ENCODE measurements around the gene CAPN8. TPM values are rescaled to one million over a fixed set of nuclear protein-coding genes. Genes with fewer than 3 reads are reported as not detected.
A peak's percentile ranks its signal among the peaks of the same experiment; 100 is the strongest.

Gene CAPN8
- total RNA-seq, 1 experiment from 2014 or later: not detected

GRCh38 chr1:223620297-223620897 is 45.1 kb downstream of the CAPN8 start:
- no peak for DNase-seq (ENCODE audit: extremely low read depth, low read depth)

- DNase-seq (ENCODE audit: extremely low read depth, low read depth): no peak
Observed at GRCh38 chr1:223618680-223619079, 46.8 kb downstream of the CAPN8 start.

GRCh38 chr1:223617323-223618070 is 48.0 kb downstream of the CAPN8 start:
- no peak for DNase-seq (ENCODE audit: extremely low read depth, low read depth)

- DNase-seq (ENCODE audit: extremely low read depth, low read depth): no peak
Observed at GRCh38 chr1:223616586-223616985, 48.9 kb downstream of the CAPN8 start.

- DNase-seq (ENCODE audit: extremely low read depth, low read depth): no peak
Observed at GRCh38 chr1:223611936-223612335, 53.6 kb downstream of the CAPN8 start.

GRCh38 chr1:223609977-223610376 is 55.5 kb downstream of the CAPN8 start:
- DNase-seq (ENCODE audit: extremely low read depth, low read depth): no peak

- no peak for DNase-seq (ENCODE audit: extremely low read depth, low read depth)
Observed at GRCh38 chr1:223609066-223609465, 56.4 kb downstream of the CAPN8 start.

GRCh38 chr1:223558512-223558911 is 107.0 kb downstream of the CAPN8 start:
- DNase-seq (ENCODE audit: extremely low read depth, low read depth): no peak

- DNase-seq (ENCODE audit: extremely low read depth, low read depth): no peak
Observed at GRCh38 chr1:223557130-223557475, 108.4 kb downstream of the CAPN8 start.

- peak; percentile 21 for DNase-seq (ENCODE audit: extremely low read depth, low read depth)
Observed at GRCh38 chr1:223556414-223557129, 108.9 kb downstream of the CAPN8 start.

GRCh38 chr1:223553957-223554356 is 111.5 kb downstream of the CAPN8 start:
- no peak for DNase-seq (ENCODE audit: extremely low read depth, low read depth)

GRCh38 chr1:223551610-223552009 is 113.9 kb downstream of the CAPN8 start:
- no peak for DNase-seq (ENCODE audit: extremely low read depth, low read depth)

GRCh38 chr1:223549740-223550139 is 115.8 kb downstream of the CAPN8 start:
- DNase-seq (ENCODE audit: extremely low read depth, low read depth): no peak

GRCh38 chr1:223547316-223548114 is 118.0 kb downstream of the CAPN8 start:
- DNase-seq (ENCODE audit: extremely low read depth, low read depth): no peak

GRCh38 chr1:223545343-223545742 is 120.2 kb downstream of the CAPN8 start:
- no peak for DNase-seq (ENCODE audit: extremely low read depth, low read depth)

GRCh38 chr1:223543560-223543959 is 121.9 kb downstream of the CAPN8 start:
- no peak for DNase-seq (ENCODE audit: extremely low read depth, low read depth)

- DNase-seq (ENCODE audit: extremely low read depth, low read depth): no peak
Observed at GRCh38 chr1:223542831-223543230, 122.7 kb downstream of the CAPN8 start.

GRCh38 chr1:223540485-223541106 is 124.9 kb downstream of the CAPN8 start:
- DNase-seq (ENCODE audit: extremely low read depth, low read depth): no peak

GRCh38 chr1:223539750-223540149 is 125.8 kb downstream of the CAPN8 start:
- DNase-seq (ENCODE audit: extremely low read depth, low read depth): no peak

GRCh38 chr1:223538981-223539380 is 126.5 kb downstream of the CAPN8 start:
- no peak for DNase-seq (ENCODE audit: extremely low read depth, low read depth)

- no peak for DNase-seq (ENCODE audit: extremely low read depth, low read depth)
Observed at GRCh38 chr1:223535319-223535718, 130.2 kb downstream of the CAPN8 start.
